Astrocyte (in vitro differentiated cells and primary cell): ENCODE measurements around the gene EFL1.

Experiments used
- CTCF ChIP-seq: IDR thresholded peaks from 2 replicates; pipeline ENCODE4 v1.5.1; 2011; ENCODE audit warnings: low read depth, mild to moderate bottlenecking, inconsistent platforms, low read length, moderate library complexity; ENCODE audit not compliant: insufficient read depth
- EZH2 ChIP-seq: IDR thresholded peaks from 2 replicates; pipeline ENCODE4 v1.6.1; 2012; ENCODE audit warnings: mild to moderate bottlenecking, low read length, inconsistent platforms; ENCODE audit not compliant: insufficient read depth

DNA sequence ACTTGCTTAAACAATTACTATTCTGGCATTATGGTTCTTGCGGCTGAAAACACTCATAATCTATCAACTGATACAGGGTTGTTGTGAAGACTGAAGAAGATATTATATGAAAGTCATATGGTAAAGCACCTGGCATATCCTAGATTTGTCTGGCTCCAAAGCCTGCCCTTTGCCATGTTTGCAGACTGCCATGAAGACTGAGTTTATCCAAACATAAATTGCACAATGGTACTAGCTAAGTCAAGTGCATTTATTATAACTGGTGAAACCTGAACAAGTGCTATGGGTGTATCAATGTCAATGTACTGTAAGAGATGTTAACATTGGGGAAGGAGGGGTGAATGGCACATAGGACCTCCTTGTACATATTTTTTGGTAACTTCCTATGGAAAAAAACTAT, 129.3 kb downstream of the EFL1 start:
- no peak for TF ChIP-seq CTCF
- no peak for TF ChIP-seq EZH2
